Adrenal gland (tissue), 12 donors: ENCODE data around the gene NIN. TPM values are rescaled to one million over a fixed set of nuclear protein-coding genes. Genes with fewer than 3 reads are reported as not detected.

Experiments used
- DNase-seq, 7 donors: peaks; one replicate each; pipeline ENCODE4 v3.0.0-alpha.2; 2019 to 2020
- H3K27ac ChIP-seq, 5 donors: fragments of 200-600 bp; sonication (generic) in 4 of 5; 1 replicate in 3 of 5; 2 replicates in 2 of 5; pipeline versions ENCODE4 v1.5.1 to v1.8.0; 2016 to 2020; ENCODE audit warnings: mild to moderate bottlenecking in 1 of 5
- H3K27me3 ChIP-seq: fragments of 200-600 bp; 2 replicates; pipeline ENCODE4 v1.8.0; 2021
- H3K36me3 ChIP-seq, 2 donors: fragments of 200-600 bp; replicated peaks in 1 of 2; 1 replicate in 1 of 2; 2 replicates in 1 of 2; pipeline versions ENCODE4 v1.5.1 to v1.8.0; 2018 to 2022
- H3K4me1 ChIP-seq, 2 donors: fragments of 200-600 bp; replicated peaks in 1 of 2; 1 replicate in 1 of 2; 2 replicates in 1 of 2; pipeline versions ENCODE4 v1.5.1 to v1.8.0; 2018 to 2021
- H3K4me3 ChIP-seq, 4 donors: fragments of 200-600 bp; sonication (generic) in 3 of 4; one replicate each; pipeline ENCODE4 v1.5.1; 2016 to 2018
- H3K9me3 ChIP-seq, 3 donors: fragments of 200-600 bp; sonication (generic) in 1 of 3; replicated peaks in 1 of 3; 1 replicate in 2 of 3; 2 replicates in 1 of 3; pipeline versions ENCODE4 v1.5.1 to v1.8.0; 2016 to 2021
- CTCF ChIP-seq, 6 experiments: fragments of 450-650 bp in 4 of 6; fragments of 200-600 bp in 2 of 6; sonication (generic) in 1 of 6; IDR thresholded peaks; 1 replicate in 5 of 6; 2 replicates in 1 of 6; pipeline versions ENCODE4 v1.5.1 to v1.8.0; 2016 to 2021; ENCODE audit warnings: antibody characterized with exemption in 6 of 6, mild to moderate bottlenecking in 2 of 6, moderate library complexity in 1 of 6
- POLR2A ChIP-seq, 2 donors: fragments of 450-650 bp; IDR thresholded peaks; one replicate each; pipeline ENCODE4 v1.6.1; 2017; ENCODE audit warnings: antibody characterized with exemption in 2 of 2, mild to moderate bottlenecking in 2 of 2, moderate library complexity in 1 of 2
- WGBS, 4 donors: extraction: QIAGEN DNeasy Blood & Tissue Kit in 2 of 4; methylation state at CpG; one replicate each; pipeline versions ENCODE4 v1.1.5 to v1.1.7; 2013 to 2017; 5-methylcytosine and 5-hydroxymethylcytosine counted together
- intact Hi-C, 2 donors: fragments of 100-400 bp; cut with DNase I; formaldehyde crosslinking; loops; one replicate each; pipeline versions ENCODE4 v1.14.1 to v1.15.0; 2022 to 2023
- polyA plus RNA-seq, 3 donors: library from polyadenylated mRNA; stranded (reverse); fragments of 200-250 nt in 2 of 3; fragments of 350-450 nt in 1 of 3; fragmentation: Illumina TruSeq in 1 of 3; extraction: RNeasy Lipid Tissue Mini Kit (QIAGEN cat#74804) in 1 of 3; gene quantifications; one replicate each; pipeline ENCODE4 v1.2.3, GENCODE V29; 2013 to 2014
- total RNA-seq, 9 donors: library from RNA; depleted of rRNA in 4 of 9; stranded (reverse); fragments of >200 nt in 4 of 9; fragments of 120-200 nt in 1 of 9; fragmentation: NEBNext Ultra II Directional in 1 of 9; extraction: Animal tissue kit (Norgen Biotek cat#: 25700) in 1 of 9; gene quantifications; one replicate each; pipeline versions ENCODE4 v1.1.0 to v1.2.4, GENCODE V29; 2013 to 2023
- donor health status: healthy with polysubstance abuse.
- donor health status: Bipolar disorder and iron deficiency.
- donor health status: DM: yes; HTN: yes; CAD: no.
- donor health status: DM: no; HTN: no; CAD: no.
- donor health status: DM: no; HTN: no; CAD: no.
- donor health status: DM: yes; HTN: yes; CAD: no.

NIN gene
- total and polyA plus RNA-seq, 12 donors, result 3.0 to 66.1 (median 17.9) TPM

DNA sequence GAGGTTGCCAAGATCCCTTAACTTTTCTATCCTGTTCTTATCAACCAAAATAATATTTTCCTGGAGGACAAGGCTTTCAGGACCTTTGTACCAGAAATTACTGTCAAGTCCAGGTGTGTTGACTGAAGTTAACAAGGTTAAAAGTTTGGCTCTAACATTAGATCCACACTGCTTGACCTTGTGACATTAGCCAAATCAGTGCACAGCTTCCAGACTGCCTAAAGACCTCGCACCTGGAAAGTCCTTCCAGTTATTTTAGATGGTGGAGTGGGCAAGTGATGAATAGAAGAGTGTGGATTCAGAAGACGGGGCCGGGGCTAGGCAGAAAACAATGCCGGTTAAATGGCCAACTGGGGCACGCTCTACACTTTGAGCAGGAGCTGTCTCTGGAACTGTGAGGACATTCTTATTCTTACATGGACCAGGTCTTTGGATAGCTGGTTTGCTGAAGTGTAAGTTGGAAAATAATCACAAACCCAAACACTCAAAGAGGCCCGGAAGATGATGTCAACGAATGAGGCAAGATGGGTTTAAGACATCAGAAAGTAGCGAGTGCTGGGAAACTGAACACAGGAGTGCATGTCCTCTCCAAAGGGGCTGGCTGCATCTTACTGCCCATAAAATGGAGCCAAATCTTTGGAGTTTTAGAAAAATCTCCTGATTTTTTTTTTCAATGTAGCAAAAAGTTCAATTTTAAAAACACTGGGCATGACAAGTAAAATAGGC lies 56.3 kb downstream of the NIN start:
- Histone ChIP-seq H3K9me3 (no peaks in the 10 kb centered on the region), H3K27ac (no peak overlapping the region), H3K36me3 (peaks cover 0 to 29% of the 10 kb centered on the region in 2 donors), H3K4me3 (no peak overlapping the region), H3K4me1 (peaks cover 0 to 5% of the 10 kb centered on the region in 2 donors), H3K27me3 (no peaks in the 10 kb centered on the region)
- DNase-seq, result no peak
- TF ChIP-seq POLR2A (IDR thresholded peaks at IDR 0.05), result no peak
- TF ChIP-seq CTCF (IDR thresholded peaks at IDR 0.05), result no peak
- intact Hi-C loops, result loop anchor here (5.0 to 10.0 kb wide), 5 partner anchors 88 to 227 kb away; no protein-coding TSS in a partner anchor
- 89 to 94% (median 91%) methylated on average over 8 of the region's 8 CpGs for WGBS, 4 donors

- TF ChIP-seq CTCF (IDR thresholded peaks at IDR 0.05) (peak; percentile 47 to 74 (median 64)), POLR2A (IDR thresholded peaks at IDR 0.05) (no peak)
- H3K4me1 ChIP-seq, result peaks cover 0 to under 1% of the 10 kb centered on the region in 2 donors
- intact Hi-C loops, result loop anchor here (5.0 to 10.0 kb wide), 2 partner anchors 169 to 172 kb away; no protein-coding TSS in a partner anchor
- no peaks in the 10 kb centered on the region for H3K27me3 ChIP-seq
- WGBS, 4 donors, result 57 to 62% (median 59%) methylated on average over 7 of the region's 7 CpGs
- no peak overlapping the region for H3K4me3 ChIP-seq
- peak; percentile 22 to 71 (median 41) for DNase-seq
- peaks cover 0 to 35% of the 10 kb centered on the region in 2 donors for H3K36me3 ChIP-seq
- H3K9me3 ChIP-seq, result no peaks in the 10 kb centered on the region
- no peak overlapping the region for H3K27ac ChIP-seq
These were observed 57.1 kb downstream of the NIN start for GRCh38 chr14:50773632-50774541.

DNA sequence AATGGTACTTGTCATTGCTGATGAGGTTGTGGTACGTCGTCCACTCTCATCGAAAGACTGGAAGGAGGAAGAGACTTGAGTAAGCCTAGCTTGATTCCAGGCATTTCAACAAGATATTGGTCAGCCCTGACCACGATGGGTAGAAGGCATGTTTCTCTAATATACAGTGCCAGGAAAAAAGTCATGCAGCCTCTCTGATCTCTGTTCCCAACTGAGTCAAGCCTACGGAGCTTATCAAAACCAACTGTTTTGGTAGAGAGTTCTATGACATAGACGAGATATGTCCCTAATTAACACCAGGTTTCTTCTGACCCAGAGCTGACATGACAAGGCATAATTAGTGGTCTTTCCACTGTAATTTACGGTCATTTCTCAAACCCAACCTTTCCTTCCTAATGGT lies 58.5 kb downstream of the NIN start:
- H3K36me3 ChIP-seq, result peaks cover 0 to 43% of the 10 kb centered on the region in 2 donors
- intact Hi-C loops, result loop anchor here (5.0 to 10.0 kb wide), 2 partner anchors 168 to 170 kb away; no protein-coding TSS in a partner anchor
- no peaks in the 10 kb centered on the region for H3K4me1 ChIP-seq

More for the DNA sequence above, 58.5 kb downstream of the NIN start:
- Histone ChIP-seq H3K4me3 (no peak overlapping the region), H3K27me3 (no peaks in the 10 kb centered on the region), H3K27ac (no peak overlapping the region), H3K9me3 (no peaks in the 10 kb centered on the region)
- 84 to 95% (median 89%) methylated on average over 7 of the region's 7 CpGs for WGBS, 4 donors
- TF ChIP-seq CTCF (IDR thresholded peaks at IDR 0.05), result no peak
- TF ChIP-seq POLR2A (IDR thresholded peaks at IDR 0.05), result no peak
- DNase-seq, result no peak
